ENCODE data around the gene ZSCAN25.
"Not testable (repeated sequence)": the region's sequence is repeated elsewhere in the genome, so short reads cannot be mapped to it uniquely, and the experiment has no call there.

Gene ZSCAN25

DNA sequence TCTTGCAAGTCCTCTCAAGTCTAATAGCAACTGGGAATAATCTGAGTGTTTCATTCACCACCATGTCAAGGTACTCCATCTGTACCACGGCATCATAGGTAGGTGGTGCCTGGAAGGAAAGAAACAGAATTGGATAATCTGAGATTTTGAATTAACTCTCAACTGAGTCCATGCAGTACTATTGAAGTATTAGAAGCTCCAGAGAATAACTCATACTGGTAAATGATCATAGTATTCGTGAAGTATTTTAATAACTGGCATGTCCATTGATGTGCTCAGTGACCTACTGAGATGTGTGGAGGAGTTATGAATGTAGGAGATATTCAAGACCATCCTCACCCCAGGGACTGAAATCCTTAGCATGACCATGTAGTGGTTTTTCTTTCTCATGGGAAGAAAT lies 35.9 kb downstream of the ZSCAN25 start:
- DNase-seq = no peak

DNA sequence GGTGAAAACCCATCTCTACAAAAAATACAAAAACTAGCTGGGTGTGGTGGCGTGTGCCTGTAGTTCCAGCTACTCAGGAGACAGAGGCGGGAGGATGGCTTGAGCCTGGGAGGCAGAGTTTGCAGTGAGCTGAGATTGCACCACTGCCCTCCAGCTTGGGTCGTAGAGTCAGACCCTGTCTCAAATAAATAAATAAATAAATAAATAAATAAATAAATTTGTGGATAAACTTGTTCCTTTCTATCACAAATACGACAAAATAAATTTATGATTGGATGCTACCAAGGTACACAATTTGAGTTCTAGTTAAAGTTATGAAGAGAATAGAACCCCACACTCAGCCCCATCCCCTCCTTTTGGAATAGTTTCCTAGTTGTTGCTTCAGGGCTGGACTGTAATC lies 36.5 kb downstream of the ZSCAN25 start:
- DNase-seq = not testable (repeated sequence)

DNA sequence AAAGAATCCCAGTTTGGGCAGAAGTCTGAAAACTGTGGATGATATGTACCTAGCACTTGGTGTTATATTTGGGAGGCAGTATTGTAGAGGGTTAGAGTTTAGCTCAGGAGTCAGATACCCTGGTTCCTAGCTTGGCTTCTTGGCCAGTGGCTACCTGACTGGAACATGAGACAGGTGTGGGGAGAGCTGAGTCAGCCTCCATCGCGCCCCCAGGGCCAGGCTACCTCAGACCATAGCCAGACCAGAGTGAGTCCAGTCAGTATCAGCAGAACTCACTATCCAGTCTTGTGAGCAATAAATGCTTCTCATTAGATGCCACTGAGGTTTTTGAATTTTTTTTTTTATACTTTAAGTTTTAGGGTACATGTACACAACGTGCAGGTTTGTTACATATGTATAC lies 37.0 kb downstream of the ZSCAN25 start:
- no peak for DNase-seq

DNA sequence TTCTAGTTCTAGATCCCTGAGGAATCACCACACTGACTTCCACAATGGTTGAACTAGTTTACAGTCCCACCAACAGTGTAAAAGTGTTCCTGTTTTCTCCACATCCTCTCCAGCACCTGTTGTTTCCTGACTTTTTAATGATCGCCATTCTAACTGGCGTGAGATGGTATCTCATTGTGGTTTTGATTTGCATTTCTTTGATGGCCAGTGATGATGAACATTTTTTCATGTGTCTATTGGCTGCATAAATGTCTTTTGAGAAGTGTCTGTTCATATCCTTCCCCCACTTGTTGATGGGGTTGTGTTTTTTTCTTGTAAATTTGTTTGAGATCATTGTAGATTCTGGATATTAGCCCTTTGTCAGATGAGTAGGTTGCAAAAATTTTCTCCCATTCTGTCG lies 37.9 kb downstream of the ZSCAN25 start:
- DNase-seq = not testable (repeated sequence)

DNA sequence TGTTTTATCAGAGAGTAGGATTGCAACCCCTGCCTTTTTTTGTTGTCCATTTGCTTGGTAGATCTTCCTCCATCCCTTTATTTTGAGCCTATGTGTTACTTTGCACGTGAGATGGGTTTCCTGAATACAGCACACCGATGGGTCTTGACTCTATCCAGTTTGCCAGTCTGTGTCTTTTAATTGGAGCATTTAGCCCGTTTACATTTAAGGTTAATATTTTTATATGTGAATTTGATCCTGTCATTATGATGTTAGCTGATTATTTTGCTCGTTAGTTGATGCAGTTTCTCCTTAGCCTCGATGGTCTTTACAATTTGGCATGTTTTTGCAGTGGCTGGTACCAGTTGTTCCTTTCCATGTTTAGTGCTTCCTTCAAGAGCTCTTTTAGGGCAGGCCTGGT lies 41.1 kb downstream of the ZSCAN25 start:
- DNase-seq = not testable (repeated sequence)

DNA sequence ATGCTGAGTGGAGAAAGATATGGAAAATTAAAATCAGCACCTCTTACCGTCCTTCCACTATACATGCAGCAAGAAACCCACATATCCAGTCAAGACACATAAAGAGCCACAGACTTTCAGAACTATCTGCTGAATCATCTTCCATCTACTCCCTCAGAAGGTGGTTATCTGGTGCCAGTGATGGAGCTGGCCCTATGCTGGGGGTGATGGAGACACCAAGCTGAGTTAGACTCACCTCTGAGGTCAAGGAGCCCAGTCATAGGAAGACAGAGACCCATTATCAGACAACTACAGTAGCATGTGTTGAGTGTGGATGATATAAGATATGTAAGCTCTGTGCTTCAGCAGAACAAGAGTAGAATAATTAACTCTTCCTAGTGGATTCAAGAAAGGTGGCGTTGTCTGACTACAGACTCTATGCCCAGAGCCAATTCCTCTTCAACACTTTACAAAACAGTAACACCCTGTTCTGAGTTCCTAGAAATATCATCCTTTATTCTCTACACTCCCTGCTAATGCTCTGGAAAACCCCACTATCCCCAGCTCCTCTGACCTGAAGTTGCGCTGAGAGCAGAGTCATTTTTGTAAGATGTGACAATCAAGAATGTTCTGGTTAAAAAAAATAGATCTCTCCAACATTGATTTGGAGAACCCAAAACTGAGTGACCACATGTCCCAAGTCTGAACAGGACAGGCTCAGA lies 48.7 kb downstream of the ZSCAN25 start:
- DNase-seq = no peak

DNA sequence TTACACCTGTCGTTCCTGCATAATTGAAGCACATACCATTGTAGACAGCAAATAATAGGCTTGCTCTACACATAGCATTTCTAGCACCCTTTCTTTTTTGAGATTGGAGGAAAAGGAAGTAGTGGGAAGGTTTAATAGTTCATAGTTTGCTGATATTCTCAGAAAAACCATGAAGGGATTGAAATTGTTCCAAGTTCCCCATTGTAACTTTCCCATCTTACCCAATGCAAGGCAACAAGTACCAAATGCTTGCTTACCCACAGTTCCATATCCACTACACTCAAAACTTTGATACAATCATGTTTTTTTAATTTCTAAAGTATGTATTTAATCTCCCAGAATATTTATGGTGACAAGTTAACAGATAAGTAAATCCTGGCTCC lies 49.3 kb downstream of the ZSCAN25 start:
- DNase-seq = no peak

DNA sequence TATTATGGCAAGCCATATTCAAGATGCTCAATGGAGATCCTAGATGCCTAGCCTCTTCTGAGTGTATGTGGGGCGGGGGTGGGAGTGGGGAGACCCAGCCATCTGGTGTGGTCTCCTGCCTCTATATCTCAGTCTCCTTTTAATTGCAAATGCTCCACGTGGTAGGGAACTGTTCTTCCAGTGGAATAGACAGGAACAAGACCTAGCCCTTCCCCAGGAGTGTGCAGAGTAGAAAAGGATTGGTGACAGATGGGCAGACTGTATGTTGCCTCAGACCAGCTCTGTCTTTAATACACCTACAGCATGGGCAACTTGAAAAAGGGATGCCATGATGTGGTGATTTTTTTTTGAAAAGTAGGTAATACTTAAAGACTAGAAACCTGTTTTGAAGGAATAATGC lies 50.4 kb downstream of the ZSCAN25 start:
- DNase-seq = no peak

DNA sequence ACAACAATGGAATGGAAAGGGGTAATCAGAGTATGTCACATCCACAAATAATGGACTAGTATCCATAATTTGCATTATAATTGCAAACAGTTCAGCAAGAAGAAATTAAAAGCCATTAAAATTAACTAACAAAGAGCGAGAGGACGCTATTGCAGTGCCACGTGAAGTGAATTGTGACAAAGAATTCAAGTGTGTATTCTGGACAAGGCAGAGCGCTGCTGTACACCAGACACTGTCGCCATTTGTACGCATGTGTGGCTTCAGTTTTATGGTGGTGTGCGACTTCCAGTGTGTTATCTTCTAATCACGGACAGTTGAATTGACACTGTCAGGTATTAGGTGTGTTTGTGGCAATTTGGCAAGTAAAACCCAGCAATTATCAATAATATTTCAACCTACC lies 51.8 kb downstream of the ZSCAN25 start:
- no peak for DNase-seq

DNA sequence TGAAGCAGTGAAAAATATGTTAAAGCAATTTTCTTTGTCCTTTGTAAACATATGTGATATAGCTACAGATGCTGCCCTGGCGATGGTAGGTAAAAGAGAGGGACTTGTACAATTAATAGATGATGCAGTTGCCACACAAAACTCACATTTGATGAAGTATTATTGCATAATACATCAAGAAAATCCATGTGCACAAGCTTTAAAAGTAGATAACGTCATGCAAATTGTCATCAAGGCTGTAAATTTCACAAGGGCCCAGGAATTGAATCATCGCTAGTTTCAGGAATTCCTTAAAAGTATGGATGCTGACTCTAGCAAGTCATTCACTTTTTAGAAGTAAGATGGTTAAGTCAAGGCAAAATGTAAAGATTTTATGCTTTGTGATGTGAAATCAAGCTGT lies 53.0 kb downstream of the ZSCAN25 start:
- DNase-seq = no peak

DNA sequence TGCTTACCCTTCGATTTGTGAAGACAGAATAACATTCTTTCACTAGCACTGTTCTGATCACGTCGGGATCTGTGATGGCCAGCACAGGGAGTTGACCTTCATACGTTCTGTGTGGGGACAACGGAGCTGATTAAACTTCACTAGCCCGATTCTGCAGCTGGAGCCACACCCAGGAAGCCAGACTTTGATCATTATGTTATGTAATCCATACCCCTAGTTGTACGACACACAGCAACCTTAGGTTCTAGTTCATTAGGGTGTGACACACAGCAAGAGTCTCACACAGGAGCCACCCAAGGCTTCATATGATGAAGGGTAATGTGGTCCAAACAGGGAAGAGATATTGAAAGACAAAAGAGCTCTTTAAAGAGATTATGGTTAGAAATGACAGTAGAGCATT lies 55.8 kb downstream of the ZSCAN25 start:
- no peak for DNase-seq

DNA sequence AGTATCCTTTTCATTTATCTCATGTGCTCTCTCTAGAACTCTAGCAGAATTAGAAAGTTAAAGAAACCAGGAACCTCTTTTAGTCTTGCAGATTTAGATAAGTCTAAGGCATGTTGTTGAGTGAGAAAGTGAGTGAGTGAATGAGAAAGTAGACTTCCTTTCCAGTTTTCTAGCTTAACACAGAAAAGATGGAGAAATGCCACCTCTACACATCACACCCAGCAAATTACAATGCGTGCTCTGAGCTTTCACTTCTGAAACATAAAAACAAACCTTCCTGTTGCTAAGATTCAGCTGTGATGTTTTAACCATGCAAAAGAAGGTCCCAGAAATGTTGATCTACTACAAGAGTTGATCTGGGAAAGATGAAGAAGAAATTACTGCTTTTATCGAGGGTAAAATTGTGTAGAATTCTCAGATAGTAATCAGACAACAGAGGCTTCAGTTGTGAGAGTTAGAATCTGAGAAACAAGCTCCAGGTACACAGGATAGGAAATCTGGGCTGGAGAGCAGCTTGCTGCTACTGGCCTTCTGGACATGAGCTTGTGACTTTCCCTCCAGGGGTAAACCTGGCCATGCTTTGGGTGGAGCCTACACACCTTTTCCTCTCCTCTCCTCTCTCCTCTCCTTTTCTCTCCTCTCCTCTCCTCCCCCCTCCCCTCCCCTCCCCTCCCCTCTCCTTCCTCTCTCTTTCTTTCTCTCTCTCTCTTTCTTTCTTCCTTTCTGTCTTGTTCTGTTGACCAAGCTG lies 58.4 kb downstream of the ZSCAN25 start:
- no peak for DNase-seq

DNA sequence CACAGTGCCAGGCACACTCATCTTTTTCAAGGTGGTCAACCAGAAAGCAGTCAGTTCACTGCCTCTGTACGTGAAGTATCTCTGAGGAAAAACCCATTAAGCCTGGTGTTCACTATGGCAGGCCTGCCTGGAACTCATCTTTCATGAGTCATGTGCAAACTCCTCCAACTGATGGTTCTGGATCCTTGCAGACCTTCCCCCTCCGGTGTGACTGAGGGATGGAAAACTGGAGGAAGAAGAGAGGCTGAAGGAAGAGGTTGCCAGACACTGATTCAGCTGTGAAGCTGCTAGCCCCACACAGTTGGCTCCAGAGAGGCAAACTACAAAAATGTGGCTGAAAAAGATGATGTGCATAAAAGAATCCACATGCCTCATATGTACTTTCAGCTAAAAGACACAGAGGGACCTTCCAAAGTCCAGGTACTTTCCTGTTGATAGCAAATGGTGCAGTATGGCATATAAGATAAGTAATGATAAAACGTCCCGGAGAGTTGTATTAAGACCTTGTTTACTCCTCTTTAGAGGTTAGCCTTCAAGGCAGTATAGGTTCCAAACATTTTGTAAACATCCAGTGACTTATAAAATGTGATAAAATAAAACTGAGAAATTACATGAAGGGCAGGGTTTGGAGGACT lies 60.4 kb downstream of the ZSCAN25 start:
- DNase-seq = no peak

DNA sequence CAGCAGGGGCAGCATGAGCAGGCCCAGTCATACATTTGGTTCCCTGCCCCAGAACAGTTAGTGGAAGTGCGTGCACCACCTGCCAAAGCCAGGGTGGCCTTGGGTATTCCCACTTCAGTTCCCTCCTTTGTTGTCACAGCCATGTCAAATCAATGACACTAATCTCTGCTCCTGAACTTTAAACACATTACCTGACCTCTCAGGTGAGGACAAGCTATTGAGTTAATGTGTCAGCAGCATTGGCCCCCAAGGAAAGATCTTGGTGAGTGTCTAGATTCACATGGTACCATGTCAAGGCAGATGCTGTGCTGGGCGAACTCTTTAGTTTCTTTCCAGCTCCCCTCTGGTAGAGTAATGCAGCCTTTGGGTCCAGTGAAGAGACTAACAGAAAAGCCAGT lies 60.9 kb downstream of the ZSCAN25 start:
- DNase-seq = no peak

DNA sequence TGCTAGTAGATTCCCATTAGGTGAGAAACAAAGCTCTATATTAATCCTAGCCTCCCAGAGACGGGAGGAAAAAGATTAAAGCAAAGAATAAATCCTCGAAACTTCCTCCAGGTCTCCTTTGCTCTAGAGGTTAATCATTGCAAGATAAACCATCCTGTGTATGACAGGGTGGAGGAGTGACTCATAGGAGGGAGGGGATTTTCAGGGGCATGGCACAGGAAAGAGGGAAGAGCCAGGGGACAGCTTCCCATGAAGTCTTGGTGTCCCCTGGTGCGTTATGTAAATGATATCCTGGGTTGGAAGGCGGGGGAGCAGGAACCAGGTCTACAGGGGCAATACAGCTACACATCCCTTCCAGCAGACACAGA lies 62.3 kb downstream of the ZSCAN25 start:
- no peak for DNase-seq

DNA sequence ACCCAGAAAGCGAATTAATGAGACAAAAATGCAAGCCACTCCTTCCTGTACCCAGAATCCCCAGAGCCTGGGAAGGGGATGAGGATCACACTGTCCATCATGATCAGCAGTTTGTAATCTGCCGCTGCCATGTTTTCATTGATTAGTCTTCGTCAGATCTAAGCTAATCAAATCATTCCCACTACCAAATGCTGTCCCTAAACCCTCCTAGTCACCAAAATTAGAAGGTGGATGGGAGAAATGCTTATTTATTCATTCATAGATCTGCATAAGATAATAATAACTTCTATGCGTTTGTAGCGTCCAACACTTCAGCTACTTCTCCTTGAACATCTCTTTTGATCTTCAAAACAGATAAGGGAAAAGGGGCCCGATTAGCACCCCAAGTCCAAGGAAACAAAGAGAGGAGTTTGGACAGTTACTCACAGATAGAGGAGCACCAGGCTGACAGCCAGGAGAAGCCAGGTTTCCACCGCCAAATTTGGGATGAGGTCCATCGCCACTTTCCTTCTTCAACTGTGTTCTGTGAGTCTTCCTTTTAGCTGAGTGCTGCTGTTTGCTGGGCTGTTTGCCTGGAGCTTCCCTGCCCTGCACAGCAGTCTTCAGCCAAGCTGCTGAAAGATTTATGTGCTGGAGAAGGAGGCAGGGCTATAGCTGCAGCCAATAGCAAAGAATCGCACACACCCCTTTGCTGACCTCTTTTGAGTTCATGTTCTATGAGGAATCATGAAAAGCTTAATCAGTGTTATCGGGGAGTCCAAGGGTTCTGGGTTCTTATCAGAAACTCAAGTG lies 62.9 kb downstream of the ZSCAN25 start, which contains the start of gene CYP3A5:
CYP3A5 (minus strand) TSS at position 597 of the 792 bp plus-strand sequence; CDS start at position 497, 100 bp downstream.
- DNase-seq = no peak
